H1 (cell line): Measurements from ENCODE around the gene RHOB.

Experiments used
- CREB1 ChIP-seq: IDR thresholded peaks from 2 replicates; pipeline ENCODE4 v1.6.1; 2012; ENCODE audit warnings: inconsistent platforms
- EZH2 ChIP-seq: fragments of 200-600 bp; sonication (generic); IDR thresholded peaks from 2 replicates; pipeline ENCODE4 v1.7.1; 2012; ENCODE audit warnings: low read depth, mild to moderate bottlenecking, moderate library complexity, low read length, inconsistent platforms; ENCODE audit not compliant: severe bottlenecking
- POLR2A ChIP-seq, 2 experiments: IDR thresholded peaks; 1 replicate in 1 of 2; 2 replicates in 1 of 2; pipeline ENCODE4 v1.6.1; 2011; ENCODE audit warnings: low read depth in 2 of 2, low read length in 2 of 2, mild to moderate bottlenecking in 2 of 2; ENCODE audit errors: control extremely low read depth in 1 of 2
- POLR2AphosphoS5 ChIP-seq: IDR thresholded peaks from 2 replicates; pipeline ENCODE4 v1.6.1; 2011; ENCODE audit warnings: low read depth, low read length
- SIX5 ChIP-seq: IDR thresholded peaks from 2 replicates; pipeline ENCODE4 v1.6.1; 2011; ENCODE audit warnings: mild to moderate bottlenecking, low read depth, low read length
- TAF1 ChIP-seq: IDR thresholded peaks from 2 replicates; pipeline ENCODE4 v1.6.1; 2011; ENCODE audit warnings: mild to moderate bottlenecking, low read depth, low read length
- TF ChIP-seq, protein P1 (sequence below), 3 experiments: IDR thresholded peaks; 1 replicate in 2 of 3; 2 replicates in 1 of 3; pipeline versions ENCODE4 v1.5.1 to v1.6.1; 2011; ENCODE audit warnings: low read length in 3 of 3, mild to moderate bottlenecking in 3 of 3, inconsistent platforms in 2 of 3, low read depth in 1 of 3, moderate library complexity in 1 of 3; ENCODE audit not compliant: insufficient read depth in 1 of 3; ENCODE audit errors: control extremely low read depth in 1 of 3

- TF ChIP-seq, protein P1, sequence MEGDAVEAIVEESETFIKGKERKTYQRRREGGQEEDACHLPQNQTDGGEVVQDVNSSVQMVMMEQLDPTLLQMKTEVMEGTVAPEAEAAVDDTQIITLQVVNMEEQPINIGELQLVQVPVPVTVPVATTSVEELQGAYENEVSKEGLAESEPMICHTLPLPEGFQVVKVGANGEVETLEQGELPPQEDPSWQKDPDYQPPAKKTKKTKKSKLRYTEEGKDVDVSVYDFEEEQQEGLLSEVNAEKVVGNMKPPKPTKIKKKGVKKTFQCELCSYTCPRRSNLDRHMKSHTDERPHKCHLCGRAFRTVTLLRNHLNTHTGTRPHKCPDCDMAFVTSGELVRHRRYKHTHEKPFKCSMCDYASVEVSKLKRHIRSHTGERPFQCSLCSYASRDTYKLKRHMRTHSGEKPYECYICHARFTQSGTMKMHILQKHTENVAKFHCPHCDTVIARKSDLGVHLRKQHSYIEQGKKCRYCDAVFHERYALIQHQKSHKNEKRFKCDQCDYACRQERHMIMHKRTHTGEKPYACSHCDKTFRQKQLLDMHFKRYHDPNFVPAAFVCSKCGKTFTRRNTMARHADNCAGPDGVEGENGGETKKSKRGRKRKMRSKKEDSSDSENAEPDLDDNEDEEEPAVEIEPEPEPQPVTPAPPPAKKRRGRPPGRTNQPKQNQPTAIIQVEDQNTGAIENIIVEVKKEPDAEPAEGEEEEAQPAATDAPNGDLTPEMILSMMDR (IDR thresholded peaks at IDR 0.05; ENCODE audit: control extremely low read depth in 1 of 3, insufficient read depth in 1 of 3, low read depth in 1 of 3, low read length in 3 of 3), result no peak
- TF ChIP-seq TAF1 (no peak), POLR2AphosphoS5 (no peak), EZH2 (no peak), SIX5 (no peak), POLR2A (IDR thresholded peaks at IDR 0.05; ENCODE audit: control extremely low read depth in 1 of 2, low read depth in 2 of 2, low read length in 2 of 2) (no peak), CREB1 (no peak)
These were observed 21.1 kb downstream of the RHOB start for GRCh38 chr2:20467789-20468548.
